Prostate gland (tissue), 2 donors: Measurements from ENCODE around the gene MATK. TPM values are rescaled to one million over a fixed set of nuclear protein-coding genes. Genes with fewer than 3 reads are reported as not detected.

Source experiments
- DNase-seq: peaks from one replicate; pipeline ENCODE4 v3.0.0-alpha.2; 2019; ENCODE audit warnings: low spot score
- H3K27ac ChIP-seq, 2 donors: fragments of 200-600 bp; sonication (generic); 2 replicates each; pipeline ENCODE4 v1.5.1; 2017 to 2019
- H3K27me3 ChIP-seq: fragments of 200-600 bp; sonication (generic); replicated peaks from 2 replicates; pipeline ENCODE4 v1.5.1; 2019; ENCODE audit not compliant: insufficient read depth
- H3K36me3 ChIP-seq, 2 donors: fragments of 200-600 bp; sonication (generic); 1 replicate in 1 of 2; 2 replicates in 1 of 2; pipeline versions ENCODE4 v1.5.1 to v1.8.1; 2017 to 2019
- H3K4me1 ChIP-seq: fragments of 200-600 bp; sonication (generic); replicated peaks from 2 replicates; pipeline ENCODE4 v1.5.1; 2019
- H3K4me3 ChIP-seq, 2 donors: fragments of 200-600 bp; sonication (generic); 2 replicates each; pipeline ENCODE4 v1.5.1; 2017 to 2019
- H3K9me3 ChIP-seq: fragments of 200-600 bp; sonication (generic); 2 replicates; pipeline ENCODE4 v1.5.1; 2017
- POLR2A ChIP-seq: fragments of 450-650 bp; IDR thresholded peaks from one replicate; pipeline ENCODE4 v1.6.1; 2016; ENCODE audit warnings: antibody characterized with exemption, mild to moderate bottlenecking
- POLR2AphosphoS5 ChIP-seq: sonication (generic); formaldehyde crosslinking; IDR thresholded peaks from one replicate; pipeline ENCODE4 v1.6.1; 2017; ENCODE audit warnings: antibody characterized with exemption
- WGBS: methylation state at CpG from one replicate; pipeline ENCODE4 v1.1.5; 2018; 5-methylcytosine and 5-hydroxymethylcytosine counted together
- intact Hi-C: fragments of 100-400 bp; cut with DNase I; formaldehyde crosslinking; loops from one replicate; pipeline ENCODE4 v1.14.2; 2022
- total RNA-seq, 2 donors: library from RNA; depleted of rRNA; stranded (reverse); fragments of >200 nt; gene quantifications; one replicate each; pipeline ENCODE4 v1.1.0, GENCODE V29; 2016
- TF ChIP-seq, protein P1 (sequence below), 4 experiments: fragments of 200-600 bp in 2 of 4; fragments of 450-650 bp in 2 of 4; sonication (generic) in 2 of 4; IDR thresholded peaks; 1 replicate in 3 of 4; 2 replicates in 1 of 4; pipeline ENCODE4 v1.5.1; 2016 to 2019; ENCODE audit warnings: antibody characterized with exemption in 4 of 4, mild to moderate bottlenecking in 2 of 4, moderate library complexity in 2 of 4

MATK gene
- total RNA-seq, 2 donors from 2014 or later, result 1.9 to 4.4 TPM

DNA sequence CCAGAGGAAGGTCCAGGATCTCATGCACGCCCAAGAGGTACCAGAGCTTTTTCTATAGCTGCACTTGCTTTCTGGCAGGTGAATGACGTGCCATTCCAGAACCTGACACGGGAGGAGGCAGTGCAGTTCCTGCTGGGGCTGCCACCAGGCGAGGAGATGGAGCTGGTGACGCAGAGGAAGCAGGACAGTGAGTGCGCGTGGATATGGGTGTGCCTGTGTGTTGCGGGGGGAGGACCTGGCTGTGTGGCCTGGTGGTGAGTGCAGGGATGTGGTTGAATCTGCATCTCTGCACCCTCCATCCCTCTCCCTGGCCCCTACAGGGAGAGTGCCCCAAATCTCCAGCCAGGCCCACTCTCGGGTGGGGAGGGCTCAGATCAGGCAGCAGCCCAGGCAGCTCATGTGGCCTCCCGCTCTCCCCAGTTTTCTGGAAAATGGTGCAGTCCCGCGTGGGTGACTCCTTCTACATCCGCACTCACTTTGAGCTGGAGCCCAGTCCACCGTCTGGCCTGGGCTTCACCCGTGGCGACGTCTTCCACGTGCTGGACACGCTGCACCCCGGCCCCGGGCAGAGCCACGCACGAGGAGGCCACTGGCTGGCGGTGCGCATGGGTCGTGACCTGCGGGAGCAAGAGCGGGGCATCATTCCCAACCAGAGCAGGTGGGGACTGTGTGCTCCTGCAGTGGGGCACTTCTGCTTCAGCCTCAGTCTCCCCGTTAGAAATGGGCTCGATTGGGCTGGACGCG, 47.5 kb downstream of the MATK start:
- Histone ChIP-seq H3K4me3 (no peak overlapping the region), H3K9me3 (no peaks in the 10 kb centered on the region), H3K4me1 (no peaks in the 10 kb centered on the region), H3K36me3 (no peaks in the 10 kb centered on the region), H3K27ac (no peak overlapping the region), H3K27me3 (no peaks in the 10 kb centered on the region)
- intact Hi-C loops, result no loop called here
- DNase-seq, result no peak
- TF ChIP-seq POLR2A (no peak), POLR2AphosphoS5 (no peak)
- TF ChIP-seq, protein P1, sequence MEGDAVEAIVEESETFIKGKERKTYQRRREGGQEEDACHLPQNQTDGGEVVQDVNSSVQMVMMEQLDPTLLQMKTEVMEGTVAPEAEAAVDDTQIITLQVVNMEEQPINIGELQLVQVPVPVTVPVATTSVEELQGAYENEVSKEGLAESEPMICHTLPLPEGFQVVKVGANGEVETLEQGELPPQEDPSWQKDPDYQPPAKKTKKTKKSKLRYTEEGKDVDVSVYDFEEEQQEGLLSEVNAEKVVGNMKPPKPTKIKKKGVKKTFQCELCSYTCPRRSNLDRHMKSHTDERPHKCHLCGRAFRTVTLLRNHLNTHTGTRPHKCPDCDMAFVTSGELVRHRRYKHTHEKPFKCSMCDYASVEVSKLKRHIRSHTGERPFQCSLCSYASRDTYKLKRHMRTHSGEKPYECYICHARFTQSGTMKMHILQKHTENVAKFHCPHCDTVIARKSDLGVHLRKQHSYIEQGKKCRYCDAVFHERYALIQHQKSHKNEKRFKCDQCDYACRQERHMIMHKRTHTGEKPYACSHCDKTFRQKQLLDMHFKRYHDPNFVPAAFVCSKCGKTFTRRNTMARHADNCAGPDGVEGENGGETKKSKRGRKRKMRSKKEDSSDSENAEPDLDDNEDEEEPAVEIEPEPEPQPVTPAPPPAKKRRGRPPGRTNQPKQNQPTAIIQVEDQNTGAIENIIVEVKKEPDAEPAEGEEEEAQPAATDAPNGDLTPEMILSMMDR (IDR thresholded peaks at IDR 0.05), result no peak
- WGBS, result 92% methylated on average over 32 of the region's 32 CpGs

DNA sequence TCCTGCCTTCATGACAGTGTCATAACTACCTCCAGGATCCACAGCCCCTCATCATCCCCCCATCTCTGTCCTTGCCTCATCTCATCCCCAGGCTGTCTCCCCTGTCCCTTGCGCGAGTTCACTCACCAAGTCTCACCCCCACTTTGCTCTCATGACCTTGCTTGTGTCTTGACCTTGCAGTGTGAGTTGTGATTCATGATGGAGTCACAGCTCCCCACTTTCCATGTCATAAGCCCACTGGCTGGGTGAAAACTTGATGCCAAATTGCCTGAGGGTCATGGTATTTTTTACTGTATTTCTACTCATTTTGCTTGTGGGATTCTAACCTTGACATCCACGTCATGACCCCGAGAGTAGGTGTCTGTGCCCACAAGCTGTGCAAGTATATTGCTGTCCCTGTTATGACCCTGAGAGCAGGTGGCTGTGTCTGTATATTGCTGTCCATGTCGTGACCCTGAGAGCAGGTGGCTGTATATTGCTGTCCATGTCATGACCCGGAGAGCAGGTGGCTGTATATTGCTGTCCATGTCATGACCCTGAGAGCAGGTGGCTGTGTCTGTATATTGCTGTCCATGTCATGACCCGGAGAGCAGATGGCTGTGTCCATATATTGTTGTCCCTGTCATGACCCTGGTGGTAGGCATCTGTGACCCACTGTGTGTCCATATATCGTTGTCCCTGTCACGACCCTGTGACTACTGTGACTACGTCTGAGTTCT, 48.5 kb downstream of the MATK start:
- intact Hi-C loops, result no loop called here
- H3K36me3 ChIP-seq, result no peaks in the 10 kb centered on the region
- no peaks in the 10 kb centered on the region for H3K9me3 ChIP-seq
- TF ChIP-seq POLR2AphosphoS5 (no peak), POLR2A (no peak)
- TF ChIP-seq, protein P1 (IDR thresholded peaks at IDR 0.05), result no peak
- H3K27ac ChIP-seq, result no peak overlapping the region
- WGBS, result 91% methylated on average over 10 of the region's 10 CpGs
- no peak for DNase-seq
- no peaks in the 10 kb centered on the region for H3K4me1 ChIP-seq
- no peaks in the 10 kb centered on the region for H3K27me3 ChIP-seq
- H3K4me3 ChIP-seq, result no peak overlapping the region

DNA sequence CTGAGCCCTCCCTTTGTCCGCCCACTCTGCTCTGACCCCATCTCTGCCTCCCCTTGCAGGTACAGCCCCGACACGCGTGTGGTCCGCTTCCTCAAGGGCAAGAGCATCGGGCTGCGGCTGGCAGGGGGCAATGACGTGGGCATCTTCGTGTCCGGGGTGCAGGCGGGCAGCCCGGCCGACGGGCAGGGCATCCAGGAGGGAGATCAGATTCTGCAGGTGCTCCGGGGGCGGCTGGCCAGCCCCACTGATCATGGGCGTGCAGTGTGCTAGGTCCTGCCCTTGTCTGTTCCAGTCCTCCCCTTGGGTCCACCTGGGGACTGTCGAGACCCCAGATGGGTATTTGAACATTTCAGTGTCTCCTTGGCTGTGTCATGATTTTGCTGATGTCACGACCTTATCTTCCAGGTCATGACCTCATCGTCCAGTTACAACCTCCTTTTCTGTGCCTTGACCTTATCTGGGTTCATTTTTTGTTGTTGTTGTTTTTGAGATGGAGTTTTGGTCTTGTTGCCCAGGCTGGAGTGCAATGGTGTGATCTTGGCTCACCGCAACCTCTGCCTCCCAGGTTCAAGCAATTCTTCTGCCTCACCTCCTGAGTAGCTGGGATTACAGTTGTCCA, 50.0 kb downstream of the MATK start:
- intact Hi-C loops, result no loop called here
- Histone ChIP-seq H3K27ac (no peak overlapping the region), H3K27me3 (no peaks in the 10 kb centered on the region), H3K4me3 (no peak overlapping the region), H3K4me1 (no peaks in the 10 kb centered on the region), H3K36me3 (no peaks in the 10 kb centered on the region), H3K9me3 (no peaks in the 10 kb centered on the region)
- TF ChIP-seq POLR2A, result no peak
- TF ChIP-seq, protein P1 (IDR thresholded peaks at IDR 0.05), result no peak
- TF ChIP-seq POLR2AphosphoS5, result no peak
- 89% methylated on average over 21 of the region's 21 CpGs for WGBS
- no peak for DNase-seq

DNA sequence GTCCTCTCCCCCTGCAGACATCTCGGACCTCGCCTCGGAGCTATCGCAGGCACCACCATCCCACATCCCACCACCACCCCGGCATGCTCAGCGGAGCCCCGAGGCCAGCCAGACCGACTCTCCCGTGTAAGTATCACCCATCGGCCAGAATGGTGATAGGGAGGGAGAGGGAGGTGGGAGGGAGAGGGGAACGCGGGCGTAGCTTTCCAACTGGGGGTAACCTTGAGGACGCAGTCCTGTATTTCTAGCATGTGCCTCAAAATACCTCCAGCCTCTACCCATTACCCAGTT, 51.9 kb downstream of the MATK start:
- H3K9me3 ChIP-seq, result no peaks in the 10 kb centered on the region
- TF ChIP-seq POLR2AphosphoS5 (no peak), POLR2A (no peak)
- TF ChIP-seq, protein P1 (IDR thresholded peaks at IDR 0.05), result no peak
- no peaks in the 10 kb centered on the region for H3K36me3 ChIP-seq
- H3K27me3 ChIP-seq, result no peaks in the 10 kb centered on the region
- H3K27ac ChIP-seq, result no peak overlapping the region
- intact Hi-C loops, result no loop called here
- no peak for DNase-seq
- H3K4me1 ChIP-seq, result no peaks in the 10 kb centered on the region
- H3K4me3 ChIP-seq, result no peak overlapping the region
- WGBS, result 88% methylated on average over 14 of the region's 14 CpGs
